Daoy (cell line): Measurements from ENCODE around the gene LDAH. TPM values are rescaled to one million over a fixed set of nuclear protein-coding genes. Genes with fewer than 3 reads are reported as not detected.

ENCODE experiments used
- DNase-seq: peaks from one replicate; pipeline ENCODE4 v3.0.0-alpha.2; 2015; ENCODE audit warnings: low read depth
- total RNA-seq: library from RNA; depleted of rRNA; stranded (reverse); fragments of >200 nt; shearing (Covaris generic); gene quantifications from 2 replicates; pipeline ENCODE4 v1.2.3, GENCODE V29; 2014

Gene LDAH
- total RNA-seq, 1 experiment from 2014 or later: 24.5 TPM

DNA sequence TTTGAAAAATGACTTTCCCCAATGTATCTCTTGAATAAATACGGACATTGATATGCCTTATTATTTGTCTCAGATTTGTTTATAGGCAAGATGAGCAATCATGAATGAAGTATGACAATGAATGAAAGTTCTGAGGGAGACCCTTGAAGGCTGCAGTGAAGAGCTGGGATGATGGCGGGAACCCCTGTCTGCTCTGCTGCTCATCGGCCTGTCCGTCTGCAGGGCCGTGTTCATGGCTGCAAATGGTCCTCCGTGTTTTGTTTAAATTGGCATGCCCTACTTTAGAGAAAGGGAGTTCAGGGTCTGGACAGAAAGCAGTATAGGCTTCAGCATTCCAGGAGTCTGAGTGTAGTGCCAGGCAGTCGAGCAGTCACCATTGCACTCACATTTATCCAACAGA, 170.8 kb downstream of the LDAH start:
- DNase-seq: no peak

- no peak for DNase-seq
These were observed 171.2 kb downstream of the LDAH start for GRCh38 chr2:20651731-20652099.

- DNase-seq: peak; percentile 94
These were observed 171.8 kb downstream of the LDAH start, which contains the start of gene HS1BP3 for GRCh38 chr2:20650877-20651730. Gene HS1BP3 (minus strand): TSS chr2:20651098. CDS start chr2:20651063, 35 bp downstream.

- no peak for DNase-seq
These were observed 172.5 kb downstream of the LDAH start for GRCh38 chr2:20650393-20650876.

DNA sequence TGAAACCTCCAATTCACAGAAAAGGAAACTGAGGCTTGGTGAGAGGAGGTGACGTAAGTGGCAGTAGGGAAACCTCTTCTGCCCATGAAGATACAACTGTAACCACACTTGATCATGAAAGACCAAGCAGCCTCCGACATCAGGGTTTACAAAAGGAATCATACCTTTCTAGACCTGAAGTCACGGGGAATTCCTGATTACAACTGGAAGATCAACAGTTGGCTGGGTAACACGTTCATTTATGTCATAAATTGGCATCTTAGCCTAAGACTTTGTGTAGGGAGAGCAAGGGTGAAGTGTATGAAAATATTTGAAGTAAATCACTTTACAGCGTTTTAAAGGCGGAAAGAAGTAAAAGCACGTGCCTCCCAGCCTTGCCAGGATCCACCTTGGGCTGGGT, 172.9 kb downstream of the LDAH start:
- DNase-seq: no peak

DNA sequence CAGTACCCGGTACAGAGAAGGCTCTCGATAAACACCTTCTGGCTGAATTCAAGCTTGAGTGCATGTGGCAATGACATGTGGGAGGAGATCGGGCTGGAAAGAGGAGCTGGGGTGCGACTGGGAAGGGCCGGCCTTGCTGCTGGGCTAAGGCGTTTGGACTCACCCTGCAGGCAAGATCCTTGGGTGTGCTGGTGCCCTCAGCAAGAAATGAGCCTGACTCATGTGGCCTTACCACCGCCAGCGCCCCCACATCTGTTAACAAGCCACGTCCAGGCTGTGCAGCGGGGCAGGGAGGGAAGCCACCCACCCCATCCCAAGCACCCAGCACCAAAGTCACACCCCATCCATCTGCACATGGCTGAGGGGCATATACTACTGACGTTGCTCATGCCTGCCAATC, 173.3 kb downstream of the LDAH start:
- DNase-seq: no peak

GRCh38 chr2:20648831-20649230, 174.1 kb downstream of the LDAH start:
- DNase-seq: no peak

DNA sequence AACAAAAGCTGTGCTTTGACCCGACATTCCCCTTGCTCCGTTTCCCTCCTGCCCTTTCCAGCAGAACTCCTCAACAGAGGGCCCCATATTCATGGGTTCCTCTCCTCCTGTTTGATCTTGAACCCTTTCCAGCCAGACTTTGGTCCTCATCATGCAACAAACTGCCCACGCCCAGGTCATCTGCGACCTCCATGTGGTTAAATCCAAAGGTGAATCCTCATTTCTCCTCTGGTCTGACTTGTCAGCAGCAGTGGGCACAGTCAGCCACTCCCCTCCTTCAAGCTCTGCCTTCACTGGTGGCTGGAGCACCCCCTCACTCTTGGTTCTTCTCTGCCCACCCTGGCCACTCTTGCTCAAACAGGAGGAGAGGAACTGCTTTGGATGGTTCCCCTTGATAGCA, 174.7 kb downstream of the LDAH start:
- DNase-seq: no peak

GRCh38 chr2:20647738-20648137, 175.2 kb downstream of the LDAH start:
- no peak for DNase-seq

GRCh38 chr2:20647211-20647610, 175.7 kb downstream of the LDAH start:
- DNase-seq: no peak

DNA sequence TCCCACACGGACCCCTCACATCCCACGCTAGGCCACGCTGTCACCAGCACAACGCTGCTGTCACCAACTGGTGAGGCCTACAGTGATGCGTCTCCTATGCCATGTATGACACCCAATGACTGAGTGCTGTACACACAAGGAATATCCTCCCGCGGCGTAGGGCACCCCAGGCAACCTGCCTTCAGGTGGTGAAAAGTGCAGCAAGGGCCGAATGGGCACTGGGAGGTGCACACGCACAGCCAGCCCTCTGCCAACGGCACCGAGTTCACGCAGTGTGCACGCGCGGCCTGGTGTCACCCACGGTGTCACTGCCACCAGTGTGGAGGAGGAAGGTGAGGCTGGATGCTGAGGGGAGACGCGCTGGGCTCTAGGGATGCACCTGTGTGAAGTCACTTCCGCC, 176.5 kb downstream of the LDAH start:
- DNase-seq: no peak

DNA sequence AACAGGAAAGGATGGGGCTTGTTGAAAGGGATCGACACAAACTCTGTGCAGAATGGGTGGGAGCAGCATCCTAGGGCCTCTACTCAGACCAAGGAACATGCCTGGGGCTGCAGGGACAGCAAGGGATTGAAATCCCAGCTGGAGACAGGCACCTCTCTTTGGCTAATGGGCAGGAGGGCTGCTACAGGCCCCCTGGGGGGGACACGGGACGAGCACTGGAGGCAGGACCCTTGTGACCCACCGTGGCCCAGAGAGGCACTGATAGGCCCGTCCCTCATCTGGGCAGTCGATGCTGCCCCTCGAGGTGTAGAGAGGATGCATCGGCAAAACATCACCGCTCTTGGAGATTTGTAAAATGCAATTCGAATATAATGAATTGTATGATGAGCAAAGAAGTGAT, 177.1 kb downstream of the LDAH start:
- no peak for DNase-seq

GRCh38 chr2:20645301-20645701, 177.6 kb downstream of the LDAH start:
- DNase-seq: no peak

DNA sequence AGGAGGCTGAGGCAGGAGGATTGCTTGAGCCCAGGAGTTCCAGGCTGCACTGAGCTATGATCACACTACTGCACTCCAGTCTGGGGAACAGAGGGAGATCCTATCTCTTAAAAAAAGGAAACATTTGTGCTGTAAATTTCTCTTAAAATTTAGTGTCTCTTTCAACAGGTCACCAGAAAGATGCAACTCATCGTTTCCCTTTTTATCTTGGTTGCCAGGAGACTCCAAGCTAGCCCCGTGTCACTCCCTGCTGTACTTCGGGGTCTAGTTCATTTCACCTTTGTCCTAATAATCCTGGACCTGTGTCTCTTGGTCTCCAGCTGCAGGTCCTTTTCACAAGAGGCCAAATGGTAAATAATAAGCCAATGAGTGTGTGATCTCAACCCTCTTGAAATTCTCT, 179.1 kb downstream of the LDAH start:
- no peak for DNase-seq

DNA sequence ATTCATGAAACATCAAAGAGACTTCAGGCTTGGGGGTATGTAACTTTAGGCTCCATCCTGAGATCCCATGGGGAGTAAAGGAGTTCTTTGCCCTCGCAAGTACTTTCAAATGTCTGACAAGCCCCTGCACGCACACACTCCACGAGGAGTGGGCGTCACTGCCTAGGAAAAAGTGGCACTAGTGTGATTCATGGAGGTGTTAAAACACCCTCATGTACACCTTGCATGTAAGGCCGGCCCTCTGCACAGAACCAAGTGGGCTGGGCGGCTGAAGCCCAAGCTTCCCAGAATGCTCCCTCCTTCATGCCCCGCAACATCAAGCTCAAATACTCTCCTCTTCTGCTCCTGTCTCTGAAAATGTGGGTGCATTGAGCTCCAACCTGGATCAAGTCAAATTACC, 179.8 kb downstream of the LDAH start:
- DNase-seq: no peak

DNA sequence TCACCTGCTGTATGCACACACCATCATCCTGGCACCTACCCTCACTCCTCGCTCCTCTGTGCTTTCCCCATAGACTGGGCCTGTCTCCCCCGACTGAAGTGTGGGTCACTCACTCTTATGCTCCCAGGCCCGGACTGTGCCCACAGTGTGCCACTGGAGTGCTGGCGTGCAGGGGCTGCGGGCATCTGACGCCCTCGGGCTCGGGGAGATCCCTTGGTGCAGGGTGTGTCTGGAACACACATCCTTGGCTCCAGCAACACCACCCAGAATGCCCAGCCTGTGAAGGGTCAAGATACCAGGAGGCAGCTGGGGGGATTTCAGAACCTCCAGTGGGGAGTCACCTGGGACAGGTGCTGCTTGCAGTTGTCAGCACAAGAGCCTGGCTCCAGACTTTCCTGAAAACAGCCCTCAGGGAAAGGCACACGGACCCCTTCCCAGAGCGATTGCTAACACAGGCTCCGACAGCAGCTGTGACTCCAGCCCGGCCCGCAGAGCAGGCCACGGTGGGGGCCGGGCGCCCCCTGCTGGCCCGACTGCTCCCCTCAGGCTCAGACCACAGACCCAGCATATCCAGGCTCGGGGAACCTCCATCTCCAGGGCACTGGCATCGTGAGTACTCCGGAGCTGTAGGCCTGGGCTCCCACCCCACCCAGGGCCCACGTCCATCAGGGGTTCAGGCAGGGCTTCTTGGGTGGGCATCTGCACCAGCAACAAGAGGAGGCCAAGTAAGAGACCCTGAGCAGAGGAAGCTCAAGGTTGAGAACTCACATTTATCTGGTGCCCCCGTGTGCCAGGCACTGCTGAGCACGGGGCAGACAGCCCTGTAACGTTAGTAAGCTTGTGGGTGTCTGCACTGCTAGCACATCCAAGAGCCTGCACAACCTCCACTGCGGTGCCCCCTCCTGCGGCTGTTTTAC, 180.6 kb downstream of the LDAH start:
- DNase-seq: peak; percentile 82

DNA sequence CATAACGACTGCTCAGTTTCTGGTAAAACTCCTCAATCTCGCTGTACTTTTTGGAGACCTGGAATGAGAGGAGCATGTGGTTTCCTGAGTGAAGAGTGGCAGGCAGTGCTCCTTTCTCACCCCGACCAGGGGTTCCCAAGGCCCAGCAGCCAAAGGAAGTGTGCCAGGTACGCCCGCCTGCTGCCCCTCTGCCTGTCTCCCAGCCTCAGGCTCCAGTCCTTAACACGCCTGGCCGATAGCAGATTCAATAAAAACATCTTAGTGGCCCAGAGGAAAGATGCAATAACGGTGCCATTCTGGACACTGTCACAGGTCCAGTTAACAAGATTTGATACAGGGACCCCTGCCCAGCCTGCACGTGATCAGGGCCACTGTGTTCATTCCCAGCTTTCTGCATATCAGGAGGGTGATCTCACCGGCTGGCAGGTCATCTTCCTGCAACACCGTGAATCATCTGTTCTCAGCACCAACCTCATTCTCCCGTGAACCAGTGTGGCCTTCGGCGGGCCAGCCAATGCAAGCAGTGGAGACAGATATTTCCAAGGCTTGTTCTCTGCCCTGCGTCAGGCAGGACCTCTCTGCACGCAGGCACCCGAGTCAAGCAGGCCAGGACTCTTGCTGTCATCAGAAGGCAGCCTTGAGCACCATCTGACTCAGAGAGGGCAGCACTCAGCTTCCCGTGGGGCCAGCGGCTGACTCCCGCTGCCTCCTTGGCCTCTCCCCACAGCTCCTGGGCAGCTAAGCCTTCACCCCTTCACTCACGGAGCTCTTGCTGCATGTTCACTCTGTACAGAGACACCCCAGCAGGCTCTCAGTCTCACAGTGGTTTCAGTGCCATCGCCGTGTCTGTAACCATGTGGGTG, 181.5 kb downstream of the LDAH start:
- peak; percentile 71 for DNase-seq

DNA sequence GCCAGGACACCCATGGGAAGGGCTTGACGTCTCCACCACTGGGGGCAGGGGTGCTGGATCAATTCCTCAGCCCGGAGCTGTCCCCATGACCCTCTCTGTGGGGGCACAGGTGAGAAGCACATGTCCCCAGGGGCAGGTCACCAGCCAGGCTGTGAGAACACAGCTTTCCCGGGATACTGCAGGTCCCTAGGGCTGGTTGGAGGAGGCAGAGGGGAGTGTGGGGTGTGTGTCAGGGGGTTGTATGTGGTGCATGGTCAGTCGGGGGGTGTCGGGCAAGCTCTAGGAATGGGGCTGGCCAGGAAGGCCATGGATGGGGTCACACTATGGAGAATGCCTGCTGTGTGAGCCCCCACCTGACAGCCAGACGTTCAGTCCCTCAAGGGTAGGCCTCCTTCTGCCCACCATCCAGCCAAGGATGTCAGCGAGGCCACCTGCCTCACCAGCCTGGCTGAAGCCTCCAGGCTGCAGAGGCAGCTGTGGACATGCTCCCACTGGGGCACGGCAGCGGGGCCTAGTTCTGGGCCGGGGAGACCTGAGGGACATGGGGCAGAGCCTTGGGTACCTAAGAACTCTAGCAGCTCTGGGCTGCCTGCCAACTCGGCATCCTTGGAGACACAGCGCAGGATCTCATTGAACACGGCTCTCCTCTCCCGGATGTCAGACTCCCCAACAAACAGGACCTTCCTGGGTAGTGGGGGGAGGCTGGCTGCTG, 182.3 kb downstream of the LDAH start:
- no peak for DNase-seq

- no peak for DNase-seq
These were observed 184.1 kb downstream of the LDAH start for GRCh38 chr2:20638646-20639430.

DNA sequence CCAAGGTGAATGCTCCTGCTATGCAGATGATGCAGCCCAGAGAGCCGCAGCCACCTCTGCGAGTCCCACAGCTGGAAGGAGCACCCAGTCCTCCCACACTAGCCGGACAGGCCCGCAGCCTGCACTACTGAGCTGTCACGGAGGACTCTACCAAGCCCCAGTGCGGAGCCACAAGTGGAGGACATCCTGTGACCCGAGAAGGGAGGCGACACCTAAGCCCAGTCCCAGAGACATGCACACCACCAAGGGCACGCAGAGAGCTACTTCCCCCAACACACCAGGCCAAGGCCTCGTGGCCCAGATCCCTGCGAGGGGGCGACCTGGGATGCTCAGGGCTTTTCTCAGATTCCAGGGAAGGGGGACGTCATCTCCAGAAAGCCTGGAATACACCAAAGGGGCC, 184.9 kb downstream of the LDAH start:
- no peak for DNase-seq
